GM12878 (cell line): Measurements from ENCODE around the gene NEURL4. TPM values are rescaled to one million over a fixed set of nuclear protein-coding genes. Genes with fewer than 3 reads are reported as not detected.

Experiments
- ATAC-seq: fragments of 200-7000 bp; cut with Tn5 transposase; 3 replicates; pipeline ENCODE4 v1.9.1; 2020; ENCODE audit warnings: mild to moderate bottlenecking, moderate library complexity
- BruUV-seq: library from RNA; stranded (reverse); fragments of 400-500 nt; replicated peaks from 2 replicates; lab custom pipeline; 2021; lab: Mats Ljungman, UMichigan
- CTCF ChIA-PET: fragments of 300-600 bp; sonication (Branson Sonifier 250); formaldehyde crosslinking; extraction: SDS; loops from one replicate; lab custom pipeline; 2021; ENCODE audit warnings: inconsistent platforms; lab: Yijun Ruan, JAX
- POLR2A ChIA-PET: fragments of 350-600 bp; formaldehyde crosslinking; extraction: SDS; loops from one replicate; lab custom pipeline; 2021; ENCODE audit warnings: inconsistent platforms; lab: Charles Lee
- RAD21 ChIA-PET: fragments of 300-600 bp; sonication (Branson Sonifier 250); formaldehyde crosslinking; loops from one replicate; lab custom pipeline; 2023; ENCODE audit warnings: antibody characterized with exemption; ENCODE audit not compliant: unreplicated experiment; lab: Charles Lee
- SMC1A ChIA-PET: fragments of 300-600 bp; sonication (Branson Sonifier 250); formaldehyde crosslinking; loops from one replicate; lab custom pipeline; 2023; ENCODE audit not compliant: unreplicated experiment, uncharacterized antibody; lab: Charles Lee
- DNase-seq: peaks from one replicate; pipeline ENCODE4 v3.0.0-alpha.2; 2011; ENCODE audit warnings: low read depth, low spot score
- FAIRE-seq: peaks from 3 replicates; lab custom pipeline; 2011; peaks lifted over from hg19 to GRCh38; lab: Jason Lieb, UNC
- H2AFZ ChIP-seq: 2 replicates; pipeline ENCODE4 v1.6.0; 2011; ENCODE audit warnings: low read depth, low read length, control low read depth; ENCODE audit not compliant: control insufficient read depth
- H3K27ac ChIP-seq: 2 replicates; pipeline ENCODE4 v1.5.1; 2011; ENCODE audit warnings: control low read depth; ENCODE audit not compliant: control insufficient read depth, insufficient read depth
- H3K27me3 ChIP-seq, 2 experiments: replicated peaks in 1 of 2; 2 replicates each; pipeline versions ENCODE4 v1.6.0 to v1.6.1; 2011; ENCODE audit warnings: low read length in 1 of 2; ENCODE audit not compliant: control insufficient read depth in 2 of 2, insufficient read depth in 2 of 2
- H3K36me3 ChIP-seq, 2 experiments: 2 replicates each; pipeline ENCODE4 v1.5.1; 2011; ENCODE audit warnings: low read length in 1 of 2; ENCODE audit not compliant: control insufficient read depth in 2 of 2, insufficient read depth in 2 of 2
- H3K4me1 ChIP-seq: 2 replicates; pipeline ENCODE4 v1.6.1; 2011; ENCODE audit warnings: mild to moderate bottlenecking, low read length, moderate library complexity, mixed read lengths; ENCODE audit not compliant: control insufficient read depth, insufficient read depth
- H3K4me2 ChIP-seq: 2 replicates; pipeline ENCODE4 v1.6.0; 2011; ENCODE audit warnings: control low read depth; ENCODE audit not compliant: control insufficient read depth, insufficient read depth
- H3K4me3 ChIP-seq: fragments of 200-600 bp; sonication (generic); 2 replicates; pipeline ENCODE4 v1.5.1; 2016
- H3K79me2 ChIP-seq: 2 replicates; pipeline ENCODE4 v1.6.0; 2011; ENCODE audit warnings: low read length; ENCODE audit not compliant: control insufficient read depth, insufficient read depth
- H3K9ac ChIP-seq: 2 replicates; pipeline ENCODE4 v1.8.0; 2011; ENCODE audit warnings: low read length, control low read depth, mixed read lengths; ENCODE audit not compliant: control insufficient read depth, insufficient read depth
- H3K9me3 ChIP-seq: replicated peaks from 3 replicates; pipeline ENCODE4 v1.5.1; 2011; ENCODE audit warnings: mild to moderate bottlenecking, low read length; ENCODE audit not compliant: control insufficient read depth, insufficient read depth
- H4K20me1 ChIP-seq: 2 replicates; pipeline ENCODE4 v1.6.0; 2011; ENCODE audit not compliant: control insufficient read depth, insufficient read depth
- ATF7 ChIP-seq: fragments of 450-650 bp; IDR thresholded peaks from 2 replicates; pipeline ENCODE4 v1.6.1; 2016; ENCODE audit warnings: low read depth, mild to moderate bottlenecking
- EP300 ChIP-seq, 2 experiments: fragments of 150-350 bp in 1 of 2; IDR thresholded peaks; 2 replicates each; pipeline ENCODE4 v1.6.1; 2011 to 2012; ENCODE audit warnings: low read depth in 2 of 2, low read length in 2 of 2, borderline replicate concordance in 1 of 2, improper control_type of control experiment in 1 of 2, inconsistent platforms in 1 of 2; ENCODE audit not compliant: control insufficient read depth in 1 of 2
- EZH2 ChIP-seq: IDR thresholded peaks from 2 replicates; pipeline ENCODE4 v1.6.1; 2012; ENCODE audit warnings: low read depth, mild to moderate bottlenecking, control low read depth, inconsistent platforms, low read length, borderline replicate concordance; ENCODE audit not compliant: control insufficient read depth
- HDAC2 ChIP-seq: fragments of 200-600 bp; sonication (generic); IDR thresholded peaks from 2 replicates; pipeline ENCODE4 v1.6.1; 2017
- HDAC6 ChIP-seq: fragments of 200-600 bp; sonication (generic); IDR thresholded peaks from one replicate; pipeline ENCODE4 v1.8.0; 2017; ENCODE audit warnings: antibody characterized with exemption; ENCODE audit not compliant: unreplicated experiment
- HSF1 ChIP-seq: fragments of 150-350 bp; IDR thresholded peaks from 2 replicates; pipeline ENCODE4 v1.6.1; 2014; ENCODE audit warnings: mild to moderate bottlenecking, low read depth, low read length
- MLLT1 ChIP-seq: fragments of 450-650 bp; IDR thresholded peaks from 2 replicates; pipeline ENCODE4 v1.6.1; 2016; ENCODE audit warnings: mild to moderate bottlenecking
- MYC ChIP-seq: IDR thresholded peaks from 2 replicates; pipeline ENCODE4 v1.6.1; 2011; ENCODE audit warnings: mild to moderate bottlenecking, low read length, moderate library complexity, inconsistent platforms; ENCODE audit not compliant: insufficient read depth, insufficient replicate concordance, insufficient read length, severe bottlenecking
- NFYA ChIP-seq: IDR thresholded peaks from 2 replicates; pipeline ENCODE4 v1.6.1; 2011; ENCODE audit warnings: low read depth, mild to moderate bottlenecking, low read length, improper control_type of control experiment, borderline replicate concordance
- NR2C2 ChIP-seq: IDR thresholded peaks from 2 replicates; pipeline ENCODE4 v1.6.1; 2011; ENCODE audit warnings: borderline replicate concordance, low read depth; ENCODE audit not compliant: control insufficient read depth, insufficient read length
- POLR2AphosphoS5 ChIP-seq: IDR thresholded peaks from 2 replicates; pipeline ENCODE4 v1.6.1; 2011; ENCODE audit warnings: mild to moderate bottlenecking, low read length, inconsistent platforms
- RELA ChIP-seq: fragments of 450-650 bp; IDR thresholded peaks from 2 replicates; pipeline ENCODE4 v1.8.0; 2014; ENCODE audit warnings: borderline replicate concordance; ENCODE audit not compliant: partially characterized antibody
- SMC3 ChIP-seq: IDR thresholded peaks from 2 replicates; pipeline ENCODE4 v1.6.1; 2011; ENCODE audit warnings: low read length, improper control_type of control experiment, borderline replicate concordance
- SREBF2 ChIP-seq: IDR thresholded peaks from 2 replicates; pipeline ENCODE4 v1.6.1; 2012; ENCODE audit warnings: mild to moderate bottlenecking, low read length
- SRF ChIP-seq, 2 experiments: IDR thresholded peaks; 2 replicates each; pipeline ENCODE4 v1.6.1; 2011; ENCODE audit warnings: low read depth in 2 of 2, low read length in 2 of 2, mild to moderate bottlenecking in 1 of 2, moderate library complexity in 1 of 2
- ZNF217 ChIP-seq: fragments of 450-650 bp; IDR thresholded peaks from 2 replicates; pipeline ENCODE4 v1.6.1; 2017; ENCODE audit warnings: antibody characterized with exemption, mild to moderate bottlenecking
- WGBS: methylation state at CpG from one replicate; pipeline ENCODE4 v1.1.6; 2016; ENCODE audit warnings: low lambda C conversion rate; ENCODE audit not compliant: insufficient replicate concordance, insufficient coverage; ENCODE audit errors: missing lambda C conversion rate; 5-methylcytosine and 5-hydroxymethylcytosine counted together
- in situ Hi-C: fragments of 300-500 bp; cut with MboI; formaldehyde crosslinking; loops from 9 replicates; pipeline ENCODE4 v1.14.3; 2018; ENCODE audit warnings: mixed read lengths
- intact Hi-C: fragments of 100-400 bp; cut with micrococcal nuclease; formaldehyde crosslinking; loops from one replicate; pipeline ENCODE4 v1.14.2; 2022; ENCODE audit not compliant: unreplicated experiment
- polyA plus RNA-seq, 11 experiments: library from polyadenylated mRNA; depleted of rRNA in 4 of 11; unstranded in 6 of 11; stranded (reverse) in 5 of 11; fragments of >200 nt; fragmentation: Nextera tagmentation in 4 of 11; fragmentation: Illumina TruSeq in 1 of 11; extraction: Ambion mirVana in 4 of 11; extraction: Trizol in 1 of 11; gene quantifications; 1 replicate in 1 of 11; 2 replicates in 10 of 11; pipeline versions ENCODE4 v1.2.1 to v1.2.3, GENCODE V29; 2011 to 2016; ENCODE audit warnings: inconsistent platforms in 2 of 11, missing spikeins in 2 of 11, low read depth in 1 of 11
- total RNA-seq, 4 experiments: library from RNA; depleted of rRNA in 3 of 4; stranded (reverse); fragments of >200 nt in 3 of 4; fragmentation: Illumina TruSeq in 1 of 4; extraction: Trizol in 1 of 4; gene quantifications; 2 replicates each; pipeline versions ENCODE4 v1.2.1 to v1.2.3, GENCODE V29; 2013 to 2021

The NEURL4 gene
- total and polyA plus RNA-seq, 10 of the 15 experiments (the other 5 are each of a cell fraction or from before 2014, with no cell fraction given) = 0.03 to 41.9 (median 10.0) TPM

GRCh38 chr17:7279448-7279847, 49.7 kb downstream of the NEURL4 start:
- BruUV-seq = no TSS peak
- CTCF ChIA-PET = interaction anchor here (0.7 to 10.3 kb wide), 5 partner anchors 12 to 377 kb away, joined by 4 to 102 read pairs (median 5); no protein-coding TSS in a partner anchor
- H3K36me3 ChIP-seq = no peaks in the 10 kb centered on the region
- H4K20me1 ChIP-seq = no peaks in the 10 kb centered on the region; the same call in 1 of the 2 replicates
- ATAC-seq (no peak), FAIRE-seq (no peak), DNase-seq (no peak)
- no peak overlapping the region for H3K9ac ChIP-seq
- in situ Hi-C loops (no loop called here), intact Hi-C loops (no loop called here)
- H3K9me3 ChIP-seq = no peaks in the 10 kb centered on the region
- no peak overlapping the region for H3K4me3 ChIP-seq
- POLR2A ChIA-PET = interaction anchor here (0.6 kb wide), 1 partner anchor 940 kb away, joined by 4 read pairs; no protein-coding TSS in a partner anchor
- no peaks in the 10 kb centered on the region for H3K79me2 ChIP-seq
- H3K27me3 ChIP-seq = no peaks in the 10 kb centered on the region; a peak in 1 of 4 replicates
- H3K27ac ChIP-seq = no peak overlapping the region
- RAD21 ChIA-PET = interaction anchor here (1.2 kb wide), 1 partner anchor 16 kb away, joined by 3 read pairs; no protein-coding TSS in a partner anchor
- H3K4me1 ChIP-seq = peaks cover 8% of the 10 kb centered on the region
- SMC1A ChIA-PET = interaction anchor here (0.7 to 3.3 kb wide), 3 partner anchors 17 to 82 kb away, joined by 3 to 17 read pairs (median 3); no protein-coding TSS in a partner anchor
- no peak overlapping the region for H3K4me2 ChIP-seq
- H2AFZ ChIP-seq = no peak overlapping the region
- 32% methylated on average over 8 of the region's 8 CpGs for WGBS
- TF ChIP-seq RELA = no peak
- no peak for TF ChIP-seq POLR2AphosphoS5
- TF ChIP-seq EZH2 = no peak
- no peak for TF ChIP-seq MYC
- no peak for TF ChIP-seq HSF1
- no peak for TF ChIP-seq SMC3
- TF ChIP-seq MLLT1 = no peak
- TF ChIP-seq HDAC2 = no peak
- TF ChIP-seq SREBF2 = no peak
- TF ChIP-seq NFYA = no peak
- no peak for TF ChIP-seq NR2C2
- no peak for TF ChIP-seq ATF7
- no peak for TF ChIP-seq HDAC6
- no peak for TF ChIP-seq EP300 (IDR thresholded peaks at IDR 0.05; ENCODE audit: borderline replicate concordance in 1 of 2, control insufficient read depth in 1 of 2, low read depth in 2 of 2, low read length in 2 of 2)
- TF ChIP-seq SRF (IDR thresholded peaks at IDR 0.05; ENCODE audit: low read depth in 2 of 2, low read length in 2 of 2) = no peak
- TF ChIP-seq ZNF217 = no peak
